Measurements from ENCODE around the gene ZNF805. TPM values are rescaled to one million over a fixed set of nuclear protein-coding genes. Genes with fewer than 3 reads are reported as not detected.
"Not testable (repeated sequence)": the region's sequence is repeated elsewhere in the genome, so short reads cannot be mapped to it uniquely, and the experiment has no call there.

ZNF805 gene
- total and polyA plus RNA-seq, 2 of the 13 experiments (the other 11 are each of a cell fraction or from before 2014, with no cell fraction given): 5.1 to 12.8 TPM

- TF ChIP-seq AFF4 (CRISPR knock-in tag; IDR thresholded peaks at IDR 0.05) (no peak), NR2F1 (CRISPR knock-in tag; IDR thresholded peaks at IDR 0.05) (no peak), ZNF530 (CRISPR knock-in tag; IDR thresholded peaks at IDR 0.05; ENCODE audit: low read depth) (no peak)
Measured at GRCh38 chr19:57248646-57249045, 8.2 kb downstream of the ZNF805 start (continued).

GRCh38 chr19:57249329-57249728 is 8.9 kb downstream of the ZNF805 start:
- H4K20me1 ChIP-seq (ENCODE audit: insufficient read depth, low read length): no peaks in the 10 kb centered on the region
- 100% methylated on average over 1 of the region's 1 CpG for WGBS (ENCODE audit: low lambda C conversion rate)
- H3K79me2 ChIP-seq (ENCODE audit: insufficient read depth, low read length): peaks cover 7% of the 10 kb centered on the region
- H3K27me3 ChIP-seq (ENCODE audit: control insufficient read depth in 1 of 2, insufficient read depth in 2 of 2, low read length in 2 of 2): no peaks in the 10 kb centered on the region
- BruUV-seq (replicated peaks): no TSS peak
- H2AFZ ChIP-seq (ENCODE audit: low read length): no peak overlapping the region
- H3K9me3 ChIP-seq (ENCODE audit: low read length): no peaks in the 10 kb centered on the region
- no peak overlapping the region for H3K4me2 ChIP-seq (ENCODE audit: low read depth, low read length)
- no peak overlapping the region for H3K27ac ChIP-seq (ENCODE audit: extremely low read length, insufficient read depth, low read length)
- ChIA-PET CTCF (ENCODE audit: low intra/inter-chr PET ratio, low total read pairs) (no interaction called here), POLR2A (no interaction called here)
- intact Hi-C loops (cut with micrococcal nuclease; ENCODE audit: unreplicated experiment) (no loop called here), in situ Hi-C loops (cut with HindIII; ENCODE audit: extremely low pct_ligation_motif_present, low pct_unique_long_range_greater_than_20kb) (no loop called here)
- H3K4me1 ChIP-seq (ENCODE audit: insufficient read depth, low read length): peaks cover 24% of the 10 kb centered on the region
- no peak for ATAC-seq
- H3K36me3 ChIP-seq (replicated peaks in 1 of 2; ENCODE audit: control insufficient read depth in 1 of 2, insufficient read depth in 2 of 2, low read length in 2 of 2): peaks cover 16 to 76% of the 10 kb centered on the region in 2 experiments
- no peak overlapping the region for H3K9ac ChIP-seq (ENCODE audit: insufficient read depth, low read depth, low read length)
- DNase-seq (ENCODE audit: low spot score): no peak
- TF ChIP-seq ARNTL (CRISPR knock-in tag; IDR thresholded peaks at IDR 0.05) (no peak), GTF2F1 (IDR thresholded peaks at IDR 0.05; ENCODE audit: low read length) (no peak), GPBP1L1 (CRISPR knock-in tag; IDR thresholded peaks at IDR 0.05) (no peak), ZFP90 (CRISPR knock-in tag; IDR thresholded peaks at IDR 0.05; ENCODE audit: borderline replicate concordance) (no peak), ZNF343 (CRISPR knock-in tag; IDR thresholded peaks at IDR 0.05) (no peak), HOXA5 (CRISPR knock-in tag; IDR thresholded peaks at IDR 0.05) (no peak), SMYD3 (CRISPR knock-in tag; IDR thresholded peaks at IDR 0.05) (no peak), ZNF672 (CRISPR knock-in tag; IDR thresholded peaks at IDR 0.05) (no peak), ONECUT2 (CRISPR knock-in tag; IDR thresholded peaks at IDR 0.05) (no peak), ASH2L (IDR thresholded peaks at IDR 0.05; ENCODE audit: insufficient read length, low read depth, low read length) (no peak)
- FAIRE-seq: no peak
- H3K4me3 ChIP-seq (replicated peaks in 1 of 3; ENCODE audit: insufficient read depth in 1 of 3, low read depth in 2 of 3, low read length in 3 of 3): no peak overlapping the region

- H3K9me3 ChIP-seq (ENCODE audit: low read length); in situ Hi-C loops (cut with HindIII; ENCODE audit: extremely low pct_ligation_motif_present, low pct_unique_long_range_greater_than_20kb); FAIRE-seq; H3K9ac ChIP-seq (ENCODE audit: insufficient read depth, low read depth, low read length); H3K4me3 ChIP-seq (replicated peaks in 1 of 3; ENCODE audit: insufficient read depth in 1 of 3, low read depth in 2 of 3, low read length in 3 of 3); DNase-seq (ENCODE audit: low spot score); H3K27ac ChIP-seq (ENCODE audit: extremely low read length, insufficient read depth, low read length); POLR2A ChIA-PET; H2AFZ ChIP-seq (ENCODE audit: low read length); H4K20me1 ChIP-seq (ENCODE audit: insufficient read depth, low read length); H3K4me1 ChIP-seq (ENCODE audit: insufficient read depth, low read length); intact Hi-C loops (cut with micrococcal nuclease; ENCODE audit: unreplicated experiment); H3K27me3 ChIP-seq (ENCODE audit: control insufficient read depth in 1 of 2, insufficient read depth in 2 of 2, low read length in 2 of 2); BruUV-seq (replicated peaks); H3K4me2 ChIP-seq (ENCODE audit: low read depth, low read length); CTCF ChIA-PET (ENCODE audit: low intra/inter-chr PET ratio, low total read pairs); H3K79me2 ChIP-seq (ENCODE audit: insufficient read depth, low read length); ATAC-seq: not testable (repeated sequence)
- H3K36me3 ChIP-seq (replicated peaks in 1 of 2; ENCODE audit: control insufficient read depth in 1 of 2, insufficient read depth in 2 of 2, low read length in 2 of 2): peaks cover 16 to 58% of the 10 kb centered on the region in 2 experiments
- WGBS (ENCODE audit: low lambda C conversion rate): 95% methylated on average over 11 of the region's 11 CpGs
Measured at GRCh38 chr19:57253767-57254166, 13.3 kb downstream of the ZNF805 start.

Measured in HepG2 (cell line).